Natural killer cell treated with Interleukin-12 subunit alpha and Interleukin-12 subunit beta and Interleukin-15 and Interleukin-18, amount 100 ng/mL, for 72 hours (primary cell): ENCODE data around the gene IBA57. TPM values are rescaled to one million over a fixed set of nuclear protein-coding genes. Genes with fewer than 3 reads are reported as not detected.
A peak's percentile ranks its signal among the peaks of the same experiment; 100 is the strongest.
"Not testable (repeated sequence)": the region's sequence is repeated elsewhere in the genome, so short reads cannot be mapped to it uniquely, and the experiment has no call there.

ENCODE experiments used
- ATAC-seq, 2 donors: fragments of 150-1000 bp; cut with Tn5 transposase in 1 of 2; sonication (Bioruptor Pico), chemical (Tn5 transposase) in 1 of 2; 2 replicates each; pipeline ENCODE4 v1.10.0; 2021
- DNase-seq: peaks from one replicate; pipeline ENCODE4 v3.0.0; 2022; ENCODE audit warnings: low spot score
- H3K27ac Mint-ChIP-seq, 2 donors: 1 replicate in 1 of 2; 2 replicates in 1 of 2; pipeline ENCODE4 v1.8.0; 2022; ENCODE audit warnings: mixed read lengths in 2 of 2, mild to moderate bottlenecking in 1 of 2, moderate library complexity in 1 of 2
- H3K27me3 Mint-ChIP-seq, 2 donors: 1 replicate in 1 of 2; 2 replicates in 1 of 2; pipeline ENCODE4 v1.8.0; 2022; ENCODE audit warnings: mixed read lengths in 2 of 2
- H3K36me3 Mint-ChIP-seq: one replicate; pipeline ENCODE4 v1.8.0; 2022; ENCODE audit warnings: mixed read lengths
- H3K4me1 Mint-ChIP-seq, 2 donors: 1 replicate in 1 of 2; 2 replicates in 1 of 2; pipeline ENCODE4 v1.8.0; 2022; ENCODE audit warnings: low read depth in 2 of 2, mixed read lengths in 2 of 2, mild to moderate bottlenecking in 1 of 2
- H3K4me3 Mint-ChIP-seq: one replicate; pipeline ENCODE4 v1.8.0; 2022; ENCODE audit warnings: mixed read lengths
- H3K9me3 Mint-ChIP-seq: 2 replicates; pipeline ENCODE4 v1.8.0; 2022; ENCODE audit warnings: mixed read lengths
- total RNA-seq, 2 donors: library from RNA; stranded (reverse); gene quantifications; one replicate each; pipeline ENCODE4 v1.2.3, GENCODE V29; 2022

The IBA57 gene
- total RNA-seq, 2 donors from 2014 or later = 6.8 to 7.9 TPM

DNA sequence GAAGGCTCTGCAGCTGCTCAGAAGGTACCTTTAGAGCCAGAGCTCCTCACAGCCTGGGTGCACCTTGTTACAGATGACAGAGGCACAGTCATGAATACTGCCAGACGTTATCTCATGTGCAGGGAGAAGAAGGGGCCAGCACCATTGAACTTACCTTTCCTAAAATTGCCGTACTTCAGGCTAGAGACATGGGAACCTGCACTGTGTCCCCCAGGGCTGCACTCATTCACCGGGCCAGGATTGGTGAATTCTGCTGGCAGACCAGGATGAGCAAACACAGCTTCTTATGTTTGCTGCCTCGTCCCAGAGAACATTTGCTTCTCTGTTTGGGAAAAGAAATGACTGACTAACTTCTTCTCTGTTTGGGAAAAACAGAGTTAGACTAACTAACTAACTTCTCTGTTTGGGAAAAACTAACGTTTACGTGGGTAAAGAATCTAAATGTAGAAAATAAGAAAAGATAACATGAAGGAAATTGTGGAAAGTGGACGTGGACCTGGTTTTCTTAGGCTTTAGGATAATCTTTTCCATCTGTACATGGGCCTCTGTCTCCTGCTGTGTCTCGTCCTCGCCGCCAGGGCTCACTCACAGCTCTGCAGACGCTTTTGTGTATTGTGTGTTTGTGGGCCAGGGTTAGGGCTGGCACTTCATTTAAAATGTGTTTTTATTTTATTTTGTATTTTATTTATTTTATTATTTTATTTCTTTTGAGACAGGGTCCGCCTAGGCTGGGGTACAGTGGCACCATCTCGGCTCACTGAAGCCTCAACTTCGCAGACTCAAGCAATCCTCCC, 52.1 kb downstream of the IBA57 start:
- DNase-seq (no peak), ATAC-seq (no peak)
- Mint-ChIP-seq H3K27ac (no peak overlapping the region), H3K4me1 (peaks cover 0 to 2% of the 10 kb centered on the region in 2 donors), H3K27me3 (no peaks in the 10 kb centered on the region), H3K36me3 (no peaks in the 10 kb centered on the region), H3K4me3 (no peak overlapping the region), H3K9me3 (no peaks in the 10 kb centered on the region)

DNA sequence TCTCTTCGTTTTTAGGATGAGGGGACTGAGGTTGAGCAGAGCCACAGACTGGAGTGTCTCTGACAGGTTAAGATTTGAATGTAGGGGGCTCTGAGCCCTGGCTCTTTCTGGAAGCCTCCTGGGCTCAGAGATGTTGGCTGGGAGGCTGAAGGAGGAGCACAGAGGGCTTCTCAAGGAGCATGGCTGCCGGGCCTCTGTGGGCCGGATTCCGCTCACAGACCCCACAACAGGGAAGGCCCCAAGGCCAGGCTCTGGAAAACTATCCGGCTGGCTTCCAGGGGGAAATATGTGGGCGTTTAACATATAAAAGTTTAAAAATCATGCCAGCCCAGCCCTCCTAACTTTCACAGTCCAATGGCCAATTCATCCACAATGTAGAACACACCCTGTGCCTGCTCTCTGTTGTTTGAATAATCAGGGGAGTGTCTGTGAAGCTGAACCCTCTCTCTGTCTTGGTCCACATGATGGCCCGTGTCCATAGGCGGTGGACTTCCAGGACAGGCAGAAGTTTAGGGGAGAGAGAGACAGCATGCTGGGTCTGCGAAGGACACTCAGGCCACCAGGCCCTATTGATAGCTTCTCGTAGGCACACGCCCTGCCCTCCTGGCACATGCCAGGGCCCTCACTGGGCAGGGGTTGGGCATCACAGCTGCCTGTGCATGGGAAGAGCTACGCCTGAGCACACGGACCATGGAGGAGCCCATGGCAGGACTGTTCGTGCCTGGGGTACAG, 53.1 kb downstream of the IBA57 start:
- Mint-ChIP-seq H3K27ac (no peak overlapping the region), H3K36me3 (no peaks in the 10 kb centered on the region), H3K27me3 (no peaks in the 10 kb centered on the region), H3K4me1 (no peaks in the 10 kb centered on the region), H3K4me3 (no peak overlapping the region), H3K9me3 (no peaks in the 10 kb centered on the region)
- DNase-seq (no peak), ATAC-seq (no peak)

DNA sequence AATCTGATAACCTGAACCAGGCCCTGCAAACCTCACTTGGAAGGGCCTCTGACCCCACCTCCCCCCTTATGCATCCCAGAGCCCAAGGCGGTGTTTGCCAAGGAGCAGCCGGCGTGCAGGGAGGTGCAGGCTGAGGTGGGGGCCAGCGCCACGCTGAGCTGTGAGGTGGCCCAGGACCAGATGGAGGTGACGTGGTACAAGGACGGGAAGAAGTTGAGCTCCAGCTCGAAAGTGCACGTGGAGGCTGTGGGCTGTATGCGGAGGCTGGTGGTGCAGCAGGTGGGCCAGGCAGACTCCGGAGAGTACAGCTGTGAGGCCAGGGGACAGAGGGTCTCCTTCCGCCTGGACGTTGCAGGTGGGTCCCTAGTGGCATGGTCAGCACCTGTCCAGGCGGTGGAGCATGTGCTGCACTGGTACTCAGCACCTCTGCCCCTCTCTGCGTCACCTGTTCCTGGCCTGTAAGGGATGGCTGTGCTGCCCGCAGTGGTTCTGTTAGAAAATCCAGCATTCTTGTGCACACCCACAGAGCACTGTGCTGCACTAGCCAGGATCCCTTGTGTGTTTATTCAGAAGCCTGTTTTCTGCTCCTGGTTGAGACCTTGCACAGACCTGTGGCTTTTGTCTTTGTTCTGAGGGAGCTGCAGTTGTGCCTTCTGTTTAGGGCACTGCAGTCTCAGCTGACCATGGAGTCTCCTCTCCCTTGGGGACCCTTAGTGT, 53.8 kb downstream of the IBA57 start:
- H3K27ac Mint-ChIP-seq = no peak overlapping the region
- ATAC-seq (no peak), DNase-seq (no peak)
- H3K36me3 Mint-ChIP-seq = no peaks in the 10 kb centered on the region
- H3K9me3 Mint-ChIP-seq = no peaks in the 10 kb centered on the region
- H3K4me1 Mint-ChIP-seq = no peaks in the 10 kb centered on the region
- no peak overlapping the region for H3K4me3 Mint-ChIP-seq
- no peaks in the 10 kb centered on the region for H3K27me3 Mint-ChIP-seq

DNA sequence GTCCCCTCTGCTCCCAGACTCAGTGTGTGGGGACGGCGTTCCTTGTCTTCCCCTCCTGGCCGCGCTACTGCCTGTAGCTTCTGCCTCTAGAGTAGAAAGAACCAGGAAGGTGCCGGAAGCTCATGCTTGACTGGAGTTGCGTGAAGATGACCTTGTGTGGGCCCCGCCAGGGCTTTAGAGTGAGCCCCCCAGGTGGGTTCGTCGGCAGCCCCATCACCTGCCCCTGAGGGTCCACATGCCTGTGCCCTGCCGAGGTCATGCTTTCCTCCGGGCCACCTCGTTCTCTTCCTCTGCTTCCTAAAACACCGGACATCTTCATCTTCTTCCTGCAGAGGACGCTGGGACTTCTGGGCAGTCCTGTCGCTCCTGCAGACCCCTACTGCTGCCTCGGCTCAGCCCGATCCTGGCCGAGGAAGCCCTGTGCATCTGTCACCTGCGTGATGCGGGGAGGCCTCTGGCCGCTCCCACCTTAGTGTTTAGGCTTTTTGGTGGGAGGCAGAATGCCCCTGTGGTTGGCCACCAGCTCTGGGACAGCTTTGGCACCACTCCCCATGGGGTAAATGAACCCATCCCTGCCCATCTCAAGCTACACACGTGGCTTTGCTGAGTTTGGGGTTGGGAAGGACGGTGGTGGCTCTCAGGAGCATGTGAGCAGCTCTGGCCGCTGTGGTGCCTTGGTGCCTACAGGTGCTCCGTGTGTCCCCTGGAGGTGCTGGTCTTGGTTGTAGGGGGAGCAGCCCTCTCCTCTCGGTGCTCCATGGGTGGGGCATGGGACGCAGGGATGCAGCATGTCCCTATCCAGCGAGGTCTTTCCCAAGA, 54.6 kb downstream of the IBA57 start:
- ATAC-seq (no peak), DNase-seq (no peak)
- Mint-ChIP-seq H3K9me3 (no peaks in the 10 kb centered on the region), H3K27me3 (no peaks in the 10 kb centered on the region), H3K36me3 (no peaks in the 10 kb centered on the region), H3K4me3 (no peak overlapping the region), H3K27ac (no peak overlapping the region), H3K4me1 (no peaks in the 10 kb centered on the region)

DNA sequence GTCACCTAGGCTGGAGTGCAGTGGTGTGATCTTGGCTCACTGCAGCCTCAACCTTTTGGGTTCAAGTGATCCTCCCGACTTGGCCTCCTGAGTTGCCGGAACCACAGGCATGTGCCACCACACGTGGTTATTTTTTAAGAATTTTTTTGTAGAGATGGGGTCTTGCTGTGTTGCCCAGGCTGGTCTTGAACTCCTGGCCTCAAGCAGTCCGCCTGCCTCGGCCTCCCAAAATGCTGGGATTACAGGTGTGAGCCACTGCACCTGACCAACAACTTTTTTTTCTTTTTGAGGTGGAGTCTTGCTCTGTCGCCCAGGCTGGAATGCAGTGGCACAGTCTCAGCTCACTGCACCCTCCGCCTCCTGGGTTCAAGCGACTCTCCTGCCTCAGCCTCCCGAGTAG, 55.5 kb downstream of the IBA57 start:
- not testable (repeated sequence) for H3K36me3 Mint-ChIP-seq, H3K27me3 Mint-ChIP-seq, H3K4me1 Mint-ChIP-seq, DNase-seq, H3K4me3 Mint-ChIP-seq, H3K27ac Mint-ChIP-seq, H3K9me3 Mint-ChIP-seq, ATAC-seq

DNA sequence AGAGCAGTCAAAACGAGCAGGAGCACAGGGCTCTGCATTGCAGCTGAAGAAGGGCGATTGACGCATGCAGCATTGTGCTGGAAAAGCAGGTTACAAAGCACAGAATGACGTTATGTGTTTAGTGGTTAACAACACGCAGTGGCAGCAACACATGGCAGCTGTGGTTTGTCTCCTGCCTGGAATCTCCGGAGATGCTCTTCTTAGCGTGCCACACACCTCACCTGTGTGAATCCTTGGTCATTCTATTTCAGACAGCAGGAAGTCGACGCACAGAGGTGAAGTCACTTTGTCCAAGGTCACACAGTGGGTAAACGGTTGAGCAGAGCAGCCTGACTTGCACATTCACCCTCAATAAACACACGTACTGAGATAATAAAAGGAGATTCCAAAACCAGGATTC, 56.9 kb downstream of the IBA57 start:
- H3K27me3 Mint-ChIP-seq = no peaks in the 10 kb centered on the region
- H3K27ac Mint-ChIP-seq = no peak overlapping the region
- H3K4me3 Mint-ChIP-seq = no peak overlapping the region
- DNase-seq (no peak), ATAC-seq (no peak)
- H3K9me3 Mint-ChIP-seq = no peaks in the 10 kb centered on the region
- H3K36me3 Mint-ChIP-seq = no peaks in the 10 kb centered on the region
- H3K4me1 Mint-ChIP-seq = no peaks in the 10 kb centered on the region

DNA sequence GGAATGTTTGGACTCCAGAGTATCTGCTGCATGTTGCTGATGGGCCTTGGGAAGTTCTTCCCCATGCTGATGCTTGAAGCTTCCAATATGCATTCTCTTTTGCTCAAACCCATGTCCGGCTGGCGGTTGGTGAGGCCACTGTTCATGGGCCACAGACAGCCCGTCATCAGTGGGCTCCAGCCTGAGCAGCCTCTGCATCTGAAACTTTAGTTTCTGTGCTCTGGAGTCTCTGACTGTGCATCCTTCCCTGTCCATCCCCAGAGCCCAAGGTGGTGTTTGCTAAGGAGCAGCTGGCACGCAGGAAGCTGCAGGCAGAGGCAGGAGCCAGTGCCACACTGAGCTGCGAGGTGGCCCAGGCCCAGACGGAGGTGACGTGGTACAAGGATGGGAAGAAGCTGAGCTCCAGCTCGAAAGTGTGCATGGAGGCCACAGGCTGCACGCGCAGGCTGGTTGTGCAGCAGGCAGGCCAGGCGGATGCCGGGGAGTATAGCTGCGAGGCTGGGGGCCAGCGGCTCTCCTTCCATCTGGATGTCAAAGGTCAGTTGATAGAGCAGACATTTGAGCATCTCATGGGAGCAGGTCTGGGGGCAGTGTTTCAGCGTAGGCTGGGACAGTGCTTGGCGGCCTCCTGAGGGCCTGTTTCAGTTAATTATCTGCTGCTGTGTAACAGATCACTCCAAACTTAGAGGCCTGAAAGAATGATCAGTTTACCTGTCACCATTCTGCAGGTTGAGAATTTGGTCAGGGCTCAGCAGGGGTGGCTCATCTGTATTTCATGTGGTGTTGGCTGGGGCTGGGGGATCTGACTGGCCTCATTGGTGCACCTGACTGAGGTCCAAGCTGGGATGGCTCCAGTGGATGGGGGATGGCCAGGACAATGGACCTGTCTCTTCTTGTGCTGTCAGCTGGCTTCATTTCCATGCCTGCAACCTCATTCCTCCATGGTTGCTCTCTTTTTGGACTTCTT, 58.9 kb downstream of the IBA57 start:
- Mint-ChIP-seq H3K36me3 (no peaks in the 10 kb centered on the region), H3K9me3 (no peaks in the 10 kb centered on the region), H3K27ac (no peak overlapping the region), H3K4me1 (no peaks in the 10 kb centered on the region), H3K4me3 (no peak overlapping the region), H3K27me3 (no peaks in the 10 kb centered on the region)
- DNase-seq (no peak), ATAC-seq (peak in 1 of 2 donors; percentile 28)

DNA sequence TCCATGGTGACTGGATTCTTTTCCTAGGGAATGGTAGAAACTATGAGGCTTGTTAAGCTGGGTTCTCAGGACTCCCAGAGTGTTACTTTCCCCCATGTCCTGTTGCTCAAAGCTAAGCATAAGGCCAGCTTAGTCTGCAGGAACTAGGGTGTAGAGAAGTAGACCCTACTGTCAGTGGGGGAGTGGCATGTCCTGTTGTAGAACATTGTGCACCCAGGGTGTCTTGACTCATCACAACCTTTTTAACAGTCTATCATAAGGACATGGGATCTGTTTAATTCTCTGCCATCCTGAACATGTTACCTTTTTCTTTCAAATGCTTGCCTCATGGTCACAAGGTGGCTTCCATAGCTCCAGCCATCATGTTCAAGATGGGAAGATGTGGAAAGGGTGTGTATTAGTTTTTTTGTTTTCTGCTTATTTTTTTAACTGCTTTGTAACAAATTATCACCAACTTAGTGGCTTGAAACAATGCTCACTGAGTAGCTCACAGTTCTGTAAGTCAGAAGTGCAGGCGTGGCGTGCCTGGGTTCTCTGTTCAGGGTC, 59.6 kb downstream of the IBA57 start:
- no peaks in the 10 kb centered on the region for H3K4me1 Mint-ChIP-seq
- no peaks in the 10 kb centered on the region for H3K9me3 Mint-ChIP-seq
- no peaks in the 10 kb centered on the region for H3K36me3 Mint-ChIP-seq
- no peak for DNase-seq
- H3K27me3 Mint-ChIP-seq = no peaks in the 10 kb centered on the region
- no peak overlapping the region for H3K4me3 Mint-ChIP-seq
- H3K27ac Mint-ChIP-seq = no peak overlapping the region
- no peak for ATAC-seq

DNA sequence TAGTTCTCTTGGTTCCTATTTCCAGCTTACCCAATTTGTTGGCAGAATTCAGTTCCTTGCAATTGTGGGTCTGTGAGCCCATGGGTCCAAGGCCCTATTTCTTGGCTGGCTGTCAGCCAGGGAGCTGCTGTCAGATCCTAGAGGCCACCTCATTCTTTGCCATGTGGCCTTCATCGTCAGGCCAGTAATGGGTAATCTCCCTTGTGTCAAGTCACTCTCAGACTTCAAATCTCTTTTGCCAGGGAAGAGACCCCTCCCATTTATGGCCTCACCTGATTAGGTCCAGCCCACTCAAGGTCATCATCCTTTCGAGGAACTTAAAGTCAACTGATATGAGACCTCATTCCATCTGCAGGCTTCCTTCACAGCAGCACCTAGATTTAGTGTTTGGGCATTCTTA, 60.1 kb downstream of the IBA57 start:
- no peaks in the 10 kb centered on the region for H3K36me3 Mint-ChIP-seq
- H3K9me3 Mint-ChIP-seq = no peaks in the 10 kb centered on the region
- no peak overlapping the region for H3K27ac Mint-ChIP-seq
- H3K27me3 Mint-ChIP-seq = no peaks in the 10 kb centered on the region
- no peak overlapping the region for H3K4me3 Mint-ChIP-seq
- ATAC-seq (no peak), DNase-seq (no peak)
- H3K4me1 Mint-ChIP-seq = no peaks in the 10 kb centered on the region

DNA sequence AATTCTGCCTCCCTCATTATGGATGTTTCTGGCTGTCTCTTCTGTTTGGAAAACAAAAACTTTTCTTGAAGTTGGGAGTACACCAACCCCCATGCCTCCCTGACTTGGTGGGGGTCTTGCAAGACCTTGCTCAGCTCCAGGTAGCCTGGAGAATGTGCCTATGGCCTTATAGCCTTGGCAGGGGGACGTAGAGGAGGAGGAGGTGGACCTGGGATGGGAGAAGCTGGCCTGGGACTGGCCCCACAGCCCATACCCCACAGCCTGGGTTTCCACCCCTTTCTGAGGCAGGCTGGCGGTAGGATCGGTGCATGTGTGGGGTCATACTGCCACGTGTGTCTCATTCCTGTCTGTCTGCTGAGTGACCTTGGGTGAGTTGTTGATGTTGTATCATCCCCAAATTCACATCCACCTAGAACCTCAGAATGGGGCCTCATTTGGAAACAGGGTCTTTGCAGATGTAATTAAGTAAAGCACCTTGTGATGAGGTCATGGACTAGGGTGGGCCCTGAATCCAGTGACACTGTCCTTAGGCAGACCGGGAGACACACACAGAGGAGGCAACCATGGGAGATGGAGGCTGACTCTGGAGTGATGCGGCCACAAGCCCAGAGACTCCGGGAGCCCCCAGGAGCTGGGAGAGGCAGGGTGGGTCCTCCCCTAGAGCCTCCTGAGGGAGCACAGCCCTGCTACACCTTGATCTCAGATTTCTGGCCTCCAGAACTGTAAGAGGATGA, 60.7 kb downstream of the IBA57 start:
- Mint-ChIP-seq H3K4me1 (no peaks in the 10 kb centered on the region), H3K4me3 (no peak overlapping the region), H3K27ac (no peak overlapping the region), H3K9me3 (no peaks in the 10 kb centered on the region), H3K27me3 (no peaks in the 10 kb centered on the region), H3K36me3 (no peaks in the 10 kb centered on the region)
- ATAC-seq = no peak
- no peak for DNase-seq

DNA sequence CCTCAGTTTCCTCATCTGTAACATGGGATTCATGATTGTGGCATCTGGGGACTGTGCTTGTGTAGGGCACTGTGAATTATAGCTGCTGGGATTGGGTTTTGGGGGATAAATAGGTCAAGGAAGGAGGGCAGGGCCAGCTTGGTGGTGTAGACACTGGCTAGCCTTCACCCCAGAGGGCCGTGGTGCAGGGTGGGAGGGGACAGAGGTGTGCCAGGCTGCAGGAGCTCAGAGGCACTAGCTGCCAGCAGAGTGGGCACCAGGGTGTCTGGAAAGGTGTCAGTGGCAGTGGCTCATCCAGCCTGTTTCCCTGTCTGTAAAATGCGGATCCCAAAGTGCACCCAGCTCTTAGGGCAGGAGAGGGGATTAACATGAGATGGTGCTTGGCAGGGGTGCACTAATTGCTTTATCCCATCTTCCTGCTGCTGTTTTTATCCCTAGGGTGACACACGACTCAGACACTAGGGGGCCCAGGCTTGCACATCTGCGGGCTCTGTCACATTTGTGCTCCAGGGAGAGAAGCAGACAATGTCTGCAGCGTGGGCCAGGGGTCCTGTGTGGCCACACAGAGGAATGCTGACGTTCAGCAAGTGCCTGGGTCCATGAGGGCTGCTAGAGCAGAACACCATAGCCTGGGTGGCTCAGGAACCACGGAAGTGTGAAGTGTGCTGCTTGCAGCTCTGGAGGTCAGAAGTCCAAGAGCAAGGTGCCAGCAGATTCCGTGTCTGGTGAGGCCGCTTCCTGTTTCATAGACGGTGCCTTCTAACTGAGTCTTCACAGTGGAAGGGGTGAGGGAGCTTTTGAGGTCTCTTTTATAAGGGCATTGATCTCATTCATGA, 61.6 kb downstream of the IBA57 start:
- Mint-ChIP-seq H3K4me1 (no peaks in the 10 kb centered on the region), H3K27ac (no peak overlapping the region), H3K4me3 (no peak overlapping the region), H3K27me3 (no peaks in the 10 kb centered on the region), H3K9me3 (no peaks in the 10 kb centered on the region), H3K36me3 (no peaks in the 10 kb centered on the region)
- no peak for ATAC-seq
- no peak for DNase-seq
